ENCODE measurements around the gene ARMC7.
"Not testable (repeated sequence)": the region's sequence is repeated elsewhere in the genome, so short reads cannot be mapped to it uniquely, and the experiment has no call there.

ARMC7 gene

DNA sequence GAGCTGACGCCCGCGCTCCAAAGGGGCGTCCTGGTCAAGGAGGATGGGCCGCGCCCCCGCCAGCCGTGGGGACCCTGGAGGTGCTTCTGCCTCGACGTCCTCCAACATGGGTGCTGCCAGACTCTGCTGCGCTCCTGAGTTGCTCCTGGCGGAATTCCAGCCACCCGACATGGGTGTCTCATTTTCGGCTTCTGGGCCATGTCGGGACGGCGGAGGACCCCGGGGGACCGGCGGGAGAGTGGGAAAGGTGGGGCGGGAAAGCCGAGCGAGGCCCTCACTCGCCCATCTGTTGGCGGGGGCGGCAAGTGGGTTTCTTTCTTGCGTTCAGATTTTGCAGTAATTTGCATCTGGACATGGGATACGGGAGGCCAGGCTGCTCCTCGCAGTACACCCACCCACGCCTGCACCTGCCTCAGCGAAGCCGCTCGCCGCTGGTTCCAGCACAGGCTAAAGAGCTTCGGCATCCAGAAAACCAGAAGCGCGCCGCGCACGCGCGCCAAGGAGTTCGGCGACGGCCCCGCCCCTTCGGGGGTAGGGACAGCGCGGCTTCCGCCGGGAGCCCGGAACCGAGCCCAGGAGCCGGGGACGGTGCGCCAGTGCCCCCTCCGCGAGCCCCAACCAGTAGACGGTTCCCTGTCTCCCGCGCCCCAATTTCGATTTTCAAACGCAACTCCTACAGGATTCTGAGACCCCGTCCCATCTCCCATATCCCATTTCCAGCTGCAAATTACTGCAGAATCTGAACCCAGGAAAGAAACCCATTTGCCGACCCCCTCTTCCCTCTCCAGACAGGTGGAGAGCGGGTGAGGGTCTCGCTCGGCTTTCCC, at the start of gene ARMC7:
ARMC7 (plus strand) TSS at position 563 of the 827 bp plus-strand sequence. CDS start 320 bp downstream, outside the sequence.
- DNase-seq = peak; percentile 88 to 91

- no peak for DNase-seq
Measured at GRCh38 chr17:75060434-75061054, 49.2 kb upstream of the ARMC7 start.

GRCh38 chr17:75061055-75061438, 48.7 kb upstream of the ARMC7 start:
- DNase-seq = no peak

DNA sequence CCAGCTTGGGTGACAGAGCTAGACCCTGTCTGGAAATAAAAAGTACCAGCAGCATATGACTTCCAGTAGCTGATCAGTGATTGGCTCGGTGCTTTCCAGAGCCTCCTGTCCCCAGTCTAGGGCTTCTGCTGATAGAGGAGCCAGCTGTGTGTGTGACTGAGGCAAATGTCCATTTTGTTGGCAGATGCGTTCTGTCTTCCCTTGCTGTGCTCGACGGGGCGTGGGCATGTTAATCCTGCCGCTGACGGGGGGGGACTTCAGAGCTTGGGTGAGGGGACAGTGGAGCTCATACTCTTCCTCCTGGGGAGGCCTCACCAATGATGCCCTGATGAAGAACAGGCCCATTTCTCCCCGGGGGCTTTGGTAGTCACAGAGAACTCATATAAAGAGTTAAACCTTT, 48.2 kb upstream of the ARMC7 start:
- DNase-seq = no peak

DNA sequence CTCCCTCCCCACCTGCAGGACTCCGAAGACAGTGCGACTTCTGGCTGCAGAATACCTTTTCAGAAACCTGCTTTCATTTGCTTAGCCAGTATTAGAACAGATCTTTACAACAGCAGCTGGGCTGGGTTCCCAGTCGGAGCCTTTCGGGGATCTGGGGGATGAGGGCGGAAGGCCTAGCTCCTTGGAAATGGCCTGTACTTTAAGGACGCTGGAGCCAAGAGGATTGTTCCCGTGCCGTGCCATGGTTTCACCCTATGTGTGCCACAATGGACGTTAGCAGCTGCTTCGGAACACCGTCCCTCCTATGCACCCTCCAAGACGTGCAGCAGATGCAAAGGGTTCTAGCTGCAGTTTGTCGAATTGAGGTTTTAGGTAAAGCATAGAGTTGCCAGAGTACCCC, 46.6 kb upstream of the ARMC7 start:
- no peak for DNase-seq

GRCh38 chr17:75063626-75064025, 46.1 kb upstream of the ARMC7 start:
- DNase-seq = no peak

GRCh38 chr17:75064040-75064439, 45.7 kb upstream of the ARMC7 start:
- no peak for DNase-seq

DNA sequence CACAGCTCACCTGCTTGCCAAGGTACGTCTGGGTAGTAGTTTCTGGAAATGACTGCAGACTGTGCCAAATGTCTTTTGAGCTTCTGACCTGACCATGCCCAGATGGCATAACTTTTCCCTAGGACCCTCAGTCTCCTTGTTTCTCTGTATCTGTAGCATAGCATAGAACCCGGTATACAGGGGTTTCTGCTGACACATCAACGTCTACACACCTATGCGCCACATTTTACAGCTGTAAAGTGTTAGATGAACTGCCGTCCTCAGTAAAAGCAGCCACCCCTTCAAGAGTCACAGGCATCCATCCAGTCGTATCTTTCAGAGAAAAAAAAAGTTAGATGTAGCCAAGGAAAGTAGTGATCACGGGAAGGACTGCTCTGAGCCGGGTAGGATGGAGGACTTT, 45.3 kb upstream of the ARMC7 start:
- DNase-seq = no peak

DNA sequence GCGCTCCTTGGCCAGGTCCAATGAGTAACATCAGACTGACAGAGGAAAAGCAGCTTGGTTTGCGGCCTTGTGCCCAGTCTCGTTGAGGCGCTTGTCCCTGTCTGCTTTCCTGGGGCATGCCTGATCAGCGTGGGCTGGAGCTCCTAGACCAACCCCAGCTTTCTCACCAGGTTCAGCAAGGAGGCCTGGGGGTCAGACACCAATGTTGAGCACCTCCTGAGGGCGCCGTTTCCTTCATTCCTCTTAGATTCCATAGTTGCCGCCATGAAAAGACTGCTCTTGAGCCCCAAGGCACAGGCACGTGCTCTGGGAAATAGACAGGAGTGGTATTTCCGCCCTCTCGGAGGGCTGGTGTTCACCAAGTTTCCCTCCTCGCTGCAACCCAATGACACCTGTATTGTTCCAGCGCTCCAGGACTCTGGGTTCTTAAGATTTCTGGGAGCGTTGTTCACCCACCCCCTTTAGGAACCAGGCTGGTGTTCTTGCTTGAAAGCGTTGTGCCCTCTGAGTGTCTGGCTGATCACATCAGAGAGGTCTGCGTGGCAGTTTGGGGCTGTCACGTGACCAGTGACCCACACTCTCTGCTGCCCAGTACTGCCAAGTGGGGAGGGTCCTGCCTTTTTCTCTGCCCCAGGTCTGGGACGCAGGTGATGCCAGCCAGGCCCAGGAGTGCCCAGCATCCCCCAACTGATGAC, 44.8 kb upstream of the ARMC7 start:
- DNase-seq = no peak

- DNase-seq = no peak
Measured at GRCh38 chr17:75065562-75066151, 44.1 kb upstream of the ARMC7 start.

GRCh38 chr17:75067856-75068255, 41.9 kb upstream of the ARMC7 start:
- no peak for DNase-seq

- DNase-seq = no peak
Measured at GRCh38 chr17:75068750-75069149, 41.0 kb upstream of the ARMC7 start.

- no peak for DNase-seq
Measured at GRCh38 chr17:75069783-75070182, 40.0 kb upstream of the ARMC7 start.

DNA sequence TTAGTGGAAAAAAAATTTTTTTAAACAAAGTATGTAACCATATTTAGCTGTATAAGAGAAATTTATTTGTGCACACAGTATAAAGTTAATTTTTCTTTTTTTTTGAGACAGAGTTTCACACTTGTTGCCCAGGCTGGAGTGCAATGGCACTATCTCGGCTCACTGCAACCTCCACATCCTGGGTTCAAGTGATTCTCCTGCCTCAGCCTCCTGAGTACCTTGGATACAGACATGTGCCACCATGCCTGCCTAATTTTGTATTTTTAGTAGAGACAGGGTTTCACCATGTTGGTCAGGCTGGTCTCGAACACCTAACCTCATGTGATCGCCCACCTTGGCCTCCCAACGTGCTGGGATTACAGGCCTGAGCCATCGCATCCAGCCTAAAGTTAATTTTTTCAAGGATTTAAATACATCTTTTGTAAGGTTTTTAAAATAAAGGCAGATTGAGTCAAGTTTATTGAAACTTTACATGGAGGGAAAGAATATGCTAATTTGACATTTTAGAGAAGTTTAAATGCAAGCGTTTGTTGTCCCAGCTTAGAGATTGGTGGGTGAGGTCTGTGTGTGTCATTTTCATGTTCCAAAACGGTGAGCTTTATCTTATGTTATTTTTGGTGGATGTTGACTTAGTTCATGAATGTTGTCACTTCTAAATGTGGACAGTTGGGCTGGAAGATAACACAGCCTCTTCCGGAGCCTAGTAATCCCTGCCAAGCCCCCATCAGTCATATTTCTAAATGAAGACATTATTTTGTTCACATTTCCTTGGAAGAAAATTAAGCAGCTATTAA, 38.1 kb upstream of the ARMC7 start:
- not testable (repeated sequence) for DNase-seq

DNA sequence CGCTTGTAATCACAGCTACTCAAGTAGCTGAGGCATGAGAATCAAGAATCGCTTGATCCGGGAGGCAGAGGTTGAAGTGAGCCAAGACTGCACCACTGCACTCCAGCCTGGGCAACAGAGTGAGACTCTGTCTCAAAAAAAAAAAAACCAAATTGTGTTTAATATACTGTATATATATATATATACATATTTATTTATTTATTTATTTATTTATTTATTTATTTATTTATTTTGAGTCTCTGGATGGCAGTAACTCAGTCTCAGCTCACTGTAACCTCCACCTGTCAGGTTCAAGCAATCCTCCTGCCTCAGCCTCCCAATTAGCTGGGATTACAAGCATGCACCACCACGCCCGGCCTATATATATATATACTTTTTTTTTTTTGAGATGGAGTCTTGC, 36.9 kb upstream of the ARMC7 start:
- DNase-seq = not testable (repeated sequence)

- DNase-seq = no peak
Measured at GRCh38 chr17:75073618-75074047, 36.1 kb upstream of the ARMC7 start.

GRCh38 chr17:75074532-75074931, 35.2 kb upstream of the ARMC7 start:
- no peak for DNase-seq

DNA sequence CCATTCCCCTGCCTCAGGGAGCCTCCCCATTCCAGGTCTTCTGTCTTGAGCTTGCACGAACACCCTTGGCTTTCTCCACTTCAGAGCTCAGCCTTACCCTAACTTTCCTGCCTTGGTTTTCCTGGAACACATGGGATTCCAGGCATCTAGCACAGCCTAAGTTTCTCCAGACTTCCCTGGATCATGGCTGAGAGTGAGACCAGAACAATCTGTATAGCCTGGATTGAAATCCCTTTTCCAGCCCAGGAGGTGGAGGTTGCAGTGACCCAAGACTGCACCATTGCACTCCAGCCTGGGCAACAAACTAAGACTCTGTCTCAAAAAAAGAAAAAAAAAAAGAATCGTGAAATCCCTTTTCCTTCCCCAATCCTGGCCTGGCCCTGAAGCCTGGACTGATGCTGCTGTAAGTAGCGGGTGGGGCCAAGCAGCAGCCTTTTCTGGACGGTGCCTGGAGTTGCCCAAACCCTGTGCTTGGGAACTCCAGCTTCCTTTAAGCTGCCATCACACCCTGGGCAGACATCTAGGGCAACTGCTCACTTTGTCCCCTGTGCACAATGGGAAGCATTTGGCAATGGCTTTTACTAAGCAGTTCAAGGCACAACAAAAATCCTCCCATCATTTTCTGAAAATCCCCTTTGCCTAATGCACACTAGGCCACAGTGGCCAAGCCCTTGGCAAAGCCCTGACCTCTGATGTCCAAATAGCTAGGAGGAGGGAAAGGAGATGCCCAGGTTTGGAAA, 34.0 kb upstream of the ARMC7 start:
- DNase-seq = no peak

DNA sequence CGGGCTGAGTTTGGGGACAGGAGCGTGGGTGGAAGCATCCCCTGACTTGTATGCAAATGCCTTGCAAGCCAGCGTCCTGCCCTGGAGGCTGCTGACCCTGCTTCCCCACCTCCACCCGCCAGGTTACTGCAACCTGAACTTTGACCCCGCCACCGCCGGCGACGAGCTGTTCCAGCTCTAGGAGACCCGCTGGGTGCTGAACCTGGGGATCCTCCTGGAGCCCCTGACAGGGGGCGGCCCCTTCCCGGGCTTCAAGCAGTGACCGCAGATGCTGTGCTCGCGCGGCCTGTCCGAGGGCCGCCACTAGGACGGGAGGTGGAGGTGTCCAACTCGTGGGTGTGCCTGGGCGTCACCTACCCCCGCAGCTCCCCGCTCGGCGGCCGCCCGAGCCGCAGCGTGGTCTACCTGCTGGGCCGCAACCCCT, 32.7 kb upstream of the ARMC7 start:
- DNase-seq = no peak

DNA sequence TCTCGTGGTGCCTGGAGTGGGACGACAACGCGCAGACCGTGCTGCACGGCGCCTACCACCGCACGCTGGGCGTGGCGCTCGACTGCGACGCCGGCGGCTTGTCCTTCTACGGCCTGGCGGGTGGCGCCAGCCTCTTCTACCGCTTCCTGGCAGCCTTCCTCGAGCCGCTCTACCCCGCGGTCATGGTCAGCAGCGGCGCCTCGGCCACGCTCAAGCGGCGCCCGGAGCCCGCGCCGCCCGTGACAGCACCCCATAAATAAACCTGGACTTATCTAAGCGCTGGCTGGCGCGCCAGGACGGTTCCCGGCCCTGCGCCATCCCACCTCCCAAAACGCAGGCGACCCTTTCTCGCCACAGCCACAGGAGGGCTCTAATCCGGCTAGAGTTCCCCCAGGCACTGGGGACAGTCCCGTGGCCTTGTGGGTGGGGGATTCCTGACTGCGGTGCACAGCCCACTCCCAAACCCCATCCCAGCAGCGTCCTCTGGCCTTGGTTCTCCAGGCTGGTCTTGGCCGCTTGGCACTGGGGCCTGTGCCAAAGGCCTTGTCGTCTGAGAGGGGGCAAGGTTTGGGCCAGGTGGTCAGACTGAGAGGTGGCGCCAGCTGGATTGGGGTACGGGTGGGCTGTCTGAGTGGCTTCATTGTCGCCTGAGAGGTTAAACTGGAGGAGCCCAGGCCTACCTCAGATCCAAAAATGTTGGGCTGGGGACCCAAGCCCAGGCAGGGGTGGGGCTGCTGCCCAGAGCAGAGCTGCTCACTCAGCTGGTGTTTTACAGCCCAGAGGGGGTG, 32.1 kb upstream of the ARMC7 start:
- peak; percentile 28 to 49 for DNase-seq

Data from stimulated activated CD4-positive, alpha-beta T cell treated with anti-CD3 and anti-CD28 coated beads, Interleukin-4, amount 100 ng/mL, for 4 hours (primary cell).